Measurements from ENCODE around the gene TBC1D17. TPM values are rescaled to one million over a fixed set of nuclear protein-coding genes. Genes with fewer than 3 reads are reported as not detected.

TBC1D17 gene
- total and polyA plus RNA-seq, 10 of the 15 experiments (the other 5 are each of a cell fraction or from before 2014, with no cell fraction given): 0.42 to 20.4 (median 11.2) TPM

DNA sequence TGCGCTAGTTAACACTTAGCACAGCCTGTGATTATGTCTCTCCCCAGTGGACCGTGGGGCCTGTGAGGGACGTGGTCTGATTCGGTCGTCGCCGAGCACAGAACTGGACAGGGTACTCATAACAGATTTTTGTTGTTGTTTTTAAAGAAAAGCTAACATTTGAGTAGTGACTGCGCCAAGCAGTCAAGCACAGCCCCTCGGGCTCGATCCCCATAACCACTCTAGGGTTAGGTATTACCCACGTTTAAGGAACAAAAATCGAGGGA is 27.3 kb upstream of the TBC1D17 start:
- ChIA-PET CTCF (interaction anchor here (0.7 to 2.1 kb wide), 4 partner anchors 13 to 62 kb away, joined by 3 to 6 read pairs (median 4); partner anchors contain the start of gene PNKP), SMC1A (ENCODE audit: uncharacterized antibody, unreplicated experiment) (interaction anchor here (0.8 to 1.8 kb wide), 5 partner anchors 19 to 84 kb away, joined by 3 to 5 read pairs (median 4); partner anchors contain the start of gene MED25), RAD21 (ENCODE audit: unreplicated experiment) (interaction anchor here (0.9 to 1.5 kb wide), 5 partner anchors 14 to 38 kb away, joined by 3 to 9 read pairs (median 4); partner anchors contain the start of genes FUZ and PNKP), POLR2A (interaction anchor here (0.6 to 2.4 kb wide), 11 partner anchors 17 to 210 kb away, joined by 3 to 25 read pairs (median 4); partner anchors contain the start of genes AKT1S1, FUZ, MED25 and RRAS)
- H3K4me3 ChIP-seq: peak overlapping the region; percentile 71; the same call in 1 of the 2 replicates
- intact Hi-C loops (cut with micrococcal nuclease; ENCODE audit: unreplicated experiment): loop anchor here (2.0 kb wide), 2 partner anchors 27 to 37 kb away; partner anchors contain the start of genes AKT1S1, FUZ and TBC1D17
- peak overlapping the region; percentile 64 for H3K4me2 ChIP-seq (ENCODE audit: control insufficient read depth, insufficient read depth)
- H2AFZ ChIP-seq (ENCODE audit: control insufficient read depth, low read depth, low read length): peak overlapping the region; percentile 35; the same call in 1 of the 2 replicates
- in situ Hi-C loops (cut with MboI): no loop called here
- H3K27ac ChIP-seq (ENCODE audit: control insufficient read depth, insufficient read depth): no peak overlapping the region
- peaks cover 0 to 1% of the 10 kb centered on the region in 2 experiments; a peak in 1 of 4 replicates for H3K36me3 ChIP-seq (ENCODE audit: control insufficient read depth in 2 of 2, insufficient read depth in 2 of 2, low read length in 1 of 2)
- DNase-seq (ENCODE audit: low read depth, low spot score) (no peak), ATAC-seq (no peak), FAIRE-seq (no peak)
- TF ChIP-seq IKZF1 (conservative IDR thresholded peaks at IDR 0.05) (no peak), RELA (IDR thresholded peaks at IDR 0.05; ENCODE audit: borderline replicate concordance, partially characterized antibody) (no peak)
- no peaks in the 10 kb centered on the region for H3K27me3 ChIP-seq (replicated peaks in 1 of 2; ENCODE audit: control insufficient read depth in 2 of 2, insufficient read depth in 2 of 2, low read length in 1 of 2)
- H3K9me3 ChIP-seq (replicated peaks; ENCODE audit: control insufficient read depth, insufficient read depth, low read length): peaks cover 5% of the 10 kb centered on the region; the same call in 2 of the 3 replicates
- 77% methylated on average over 12 of the region's 12 CpGs for WGBS (ENCODE audit: insufficient coverage, insufficient replicate concordance, low lambda C conversion rate, missing lambda C conversion rate)
- H3K4me1 ChIP-seq (ENCODE audit: control insufficient read depth, insufficient read depth, low read length): peaks cover 26% of the 10 kb centered on the region
- peaks cover 6% of the 10 kb centered on the region for H3K79me2 ChIP-seq (ENCODE audit: control insufficient read depth, insufficient read depth, low read length)
- no TSS peak for BruUV-seq (replicated peaks)
- no peak overlapping the region for H3K9ac ChIP-seq (ENCODE audit: control insufficient read depth, insufficient read depth, low read length)
- H4K20me1 ChIP-seq (ENCODE audit: control insufficient read depth, insufficient read depth): no peaks in the 10 kb centered on the region

DNA sequence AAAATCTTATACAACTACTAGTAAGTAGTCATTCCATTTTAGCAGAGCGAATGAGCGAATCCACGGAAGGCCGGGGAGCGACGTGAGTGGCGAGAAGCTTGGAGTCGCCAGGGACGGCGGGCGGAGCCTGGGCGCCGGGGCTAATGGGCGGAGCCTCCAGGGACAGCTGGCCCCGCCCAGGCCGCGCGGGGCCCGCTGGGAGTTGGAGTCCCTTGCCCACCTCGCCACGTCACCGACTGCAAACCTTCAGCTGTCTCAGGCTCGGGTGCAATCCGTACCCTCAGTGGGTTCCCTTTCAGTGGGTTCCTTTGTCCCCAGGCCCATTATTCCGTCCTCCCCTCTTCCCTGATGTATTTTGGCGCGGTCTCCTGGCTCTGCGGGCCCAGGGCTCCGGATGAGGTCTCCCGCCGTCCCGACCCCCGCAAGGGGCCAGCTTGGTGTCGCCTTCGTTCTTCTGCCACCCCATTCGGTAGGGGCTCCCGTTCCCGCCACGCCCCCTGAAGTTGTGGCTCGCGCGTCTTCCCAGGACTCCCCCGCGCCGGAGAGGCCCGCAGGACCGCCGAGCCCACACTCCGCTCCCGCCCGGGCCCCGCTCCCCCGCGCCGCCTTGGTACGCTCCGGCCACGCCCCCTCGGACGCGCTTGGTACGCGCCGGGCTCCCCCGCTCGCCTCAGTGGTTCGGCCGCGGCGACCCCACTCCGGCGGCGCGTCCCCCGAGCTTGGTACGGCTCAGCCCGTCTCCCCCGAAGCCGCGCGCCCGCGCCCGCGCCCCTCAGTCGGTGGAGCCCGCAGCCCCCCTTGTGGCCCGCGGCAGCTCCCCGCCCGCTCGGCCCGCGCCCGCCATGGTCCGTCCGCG is 26.8 kb upstream of the TBC1D17 start, which contains the start of gene PTOV1:
Gene PTOV1, plus strand, starts transcription at position 673 of the 856 bp plus-strand sequence.
- DNase-seq (ENCODE audit: low read depth, low spot score) (peak; percentile 59), ATAC-seq (peak; percentile 91), FAIRE-seq (peak; percentile 59)
- TSS peak; percentile 68 for BruUV-seq (replicated peaks)
- POLR2A ChIA-PET: interaction anchor here (0.6 to 2.4 kb wide), 12 partner anchors 16 to 211 kb away, joined by 3 to 25 read pairs (median 4); partner anchors contain the start of genes AKT1S1, FUZ, MED25 and RRAS
- peak within 1 kb of the TSS; percentile 71 for H3K4me3 ChIP-seq
- SMC1A ChIA-PET (ENCODE audit: uncharacterized antibody, unreplicated experiment): interaction anchor here (0.8 to 1.8 kb wide), 5 partner anchors 18 to 84 kb away, joined by 3 to 5 read pairs (median 4); partner anchors contain the start of gene MED25
- no peaks in the 10 kb centered on the region for H4K20me1 ChIP-seq (ENCODE audit: control insufficient read depth, insufficient read depth)
- CTCF ChIA-PET: interaction anchor here (0.7 to 2.1 kb wide), 4 partner anchors 12 to 61 kb away, joined by 3 to 6 read pairs (median 4); partner anchors contain the start of gene PNKP
- RAD21 ChIA-PET (ENCODE audit: unreplicated experiment): interaction anchor here (0.6 to 1.5 kb wide), 6 partner anchors 13 to 39 kb away, joined by 3 to 9 read pairs (median 4); partner anchors contain the start of genes FUZ and PNKP
- peaks cover 5% of the 10 kb centered on the region; the same call in 2 of the 3 replicates for H3K9me3 ChIP-seq (replicated peaks; ENCODE audit: control insufficient read depth, insufficient read depth, low read length)
- no peaks in the 10 kb centered on the region for H3K27me3 ChIP-seq (replicated peaks in 1 of 2; ENCODE audit: control insufficient read depth in 2 of 2, insufficient read depth in 2 of 2, low read length in 1 of 2)
- H3K4me1 ChIP-seq (ENCODE audit: control insufficient read depth, insufficient read depth, low read length): peaks cover 26% of the 10 kb centered on the region
- H3K4me2 ChIP-seq (ENCODE audit: control insufficient read depth, insufficient read depth): peak within 1 kb of the TSS; percentile 94
- peaks cover 6% of the 10 kb centered on the region for H3K79me2 ChIP-seq (ENCODE audit: control insufficient read depth, insufficient read depth, low read length)
- WGBS (ENCODE audit: insufficient coverage, insufficient replicate concordance, low lambda C conversion rate, missing lambda C conversion rate): 7% methylated on average over 77 of the region's 98 CpGs
- intact Hi-C loops (cut with micrococcal nuclease; ENCODE audit: unreplicated experiment) (loop anchor here (2.0 kb wide), 2 partner anchors 26 to 38 kb away; partner anchors contain the start of genes AKT1S1, FUZ and TBC1D17), in situ Hi-C loops (cut with MboI) (no loop called here)
- peak within 1 kb of the TSS; percentile 90 for H3K9ac ChIP-seq (ENCODE audit: control insufficient read depth, insufficient read depth, low read length)
- H3K27ac ChIP-seq (ENCODE audit: control insufficient read depth, insufficient read depth): peak within 1 kb of the TSS; percentile 64
- peak within 1 kb of the TSS; percentile 92 for H2AFZ ChIP-seq (ENCODE audit: control insufficient read depth, low read depth, low read length)
- peaks cover 0 to 1% of the 10 kb centered on the region in 2 experiments; a peak in 1 of 4 replicates for H3K36me3 ChIP-seq (ENCODE audit: control insufficient read depth in 2 of 2, insufficient read depth in 2 of 2, low read length in 1 of 2)
- TF ChIP-seq ZNF274 (IDR thresholded peaks at IDR 0.05; ENCODE audit: insufficient read depth, insufficient read length) (no peak), ZZZ3 (IDR thresholded peaks at IDR 0.05; ENCODE audit: control insufficient read depth, insufficient read length, low read depth) (no peak), PAX5 (IDR thresholded peaks at IDR 0.05; ENCODE audit: borderline replicate concordance, low read depth, low read length) (peak; percentile 66), EP300 (IDR thresholded peaks at IDR 0.05; ENCODE audit: borderline replicate concordance in 1 of 2, control insufficient read depth in 1 of 2, low read depth in 2 of 2, low read length in 2 of 2) (no peak), ETV6 (conservative IDR thresholded peaks at IDR 0.05 in 1 of 2, IDR thresholded peaks at IDR 0.05 in 1 of 2; ENCODE audit: borderline replicate concordance in 1 of 2, low read depth in 1 of 2) (no peak), STAT1 (conservative IDR thresholded peaks at IDR 0.05) (peak; percentile 68; the same call in 1 of the 2 replicates), TARDBP (IDR thresholded peaks at IDR 0.05; ENCODE audit: borderline replicate concordance) (no peak), FOS (IDR thresholded peaks at IDR 0.05; ENCODE audit: borderline replicate concordance, extremely low read depth, insufficient read length) (no peak), CEBPB (IDR thresholded peaks at IDR 0.05; ENCODE audit: borderline replicate concordance in 1 of 2, low read depth in 2 of 2, low read length in 2 of 2) (no peak), SP1 (IDR thresholded peaks at IDR 0.05; ENCODE audit: low read depth, low read length) (peak; percentile 89), SIN3A (IDR thresholded peaks at IDR 0.05; ENCODE audit: low read depth, low read length) (0 out of 2 replicates have a peak, but pooled peaks have one; percentile 41)
